Measurements from ENCODE around the gene ELL2. TPM values are rescaled to one million over a fixed set of nuclear protein-coding genes. Genes with fewer than 3 reads are reported as not detected.
"Not testable (repeated sequence)": the region's sequence is repeated elsewhere in the genome, so short reads cannot be mapped to it uniquely, and the experiment has no call there.

The ELL2 gene
- polyA plus RNA-seq, 1 donor: 3.3 TPM

DNA sequence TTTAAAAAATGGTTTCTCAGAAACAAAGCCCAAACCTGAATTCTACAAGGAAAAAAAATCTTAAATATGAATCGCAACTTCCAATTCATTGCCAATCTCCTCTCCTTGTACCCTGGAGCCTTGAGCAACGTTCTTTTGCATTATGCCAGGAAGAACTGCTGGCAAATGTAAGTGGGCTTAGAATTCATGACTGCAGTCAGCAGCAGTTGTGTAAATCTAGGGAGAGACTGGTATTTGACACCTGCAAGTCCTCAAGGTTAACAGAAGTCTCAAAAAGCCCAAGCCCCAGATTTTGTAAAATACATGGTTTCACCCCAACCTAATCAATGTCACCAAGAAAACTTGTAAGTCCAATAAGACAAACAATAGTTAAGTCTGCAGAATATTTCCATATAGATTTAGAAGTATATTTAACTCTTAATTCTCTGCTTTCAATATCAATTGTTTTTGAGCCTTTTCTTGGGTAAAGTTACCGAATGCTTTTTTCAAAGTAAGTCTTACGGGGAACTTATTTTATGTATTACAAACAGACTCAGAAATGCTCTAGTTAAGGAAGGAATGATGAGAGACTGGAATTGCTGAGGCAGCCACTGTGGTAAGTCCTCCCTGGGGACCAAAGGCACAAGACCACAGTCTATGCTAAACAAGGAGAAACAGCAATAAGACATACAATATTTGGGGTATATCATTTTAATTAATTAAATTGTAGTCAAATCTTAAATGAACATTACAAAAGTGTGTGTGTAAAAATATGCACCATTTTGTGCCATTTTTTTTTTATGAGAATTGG lies 31.3 kb downstream of the ELL2 start:
- no peak for DNase-seq

GRCh38 chr5:95928724-95929253 lies 32.9 kb downstream of the ELL2 start:
- no peak for DNase-seq

DNA sequence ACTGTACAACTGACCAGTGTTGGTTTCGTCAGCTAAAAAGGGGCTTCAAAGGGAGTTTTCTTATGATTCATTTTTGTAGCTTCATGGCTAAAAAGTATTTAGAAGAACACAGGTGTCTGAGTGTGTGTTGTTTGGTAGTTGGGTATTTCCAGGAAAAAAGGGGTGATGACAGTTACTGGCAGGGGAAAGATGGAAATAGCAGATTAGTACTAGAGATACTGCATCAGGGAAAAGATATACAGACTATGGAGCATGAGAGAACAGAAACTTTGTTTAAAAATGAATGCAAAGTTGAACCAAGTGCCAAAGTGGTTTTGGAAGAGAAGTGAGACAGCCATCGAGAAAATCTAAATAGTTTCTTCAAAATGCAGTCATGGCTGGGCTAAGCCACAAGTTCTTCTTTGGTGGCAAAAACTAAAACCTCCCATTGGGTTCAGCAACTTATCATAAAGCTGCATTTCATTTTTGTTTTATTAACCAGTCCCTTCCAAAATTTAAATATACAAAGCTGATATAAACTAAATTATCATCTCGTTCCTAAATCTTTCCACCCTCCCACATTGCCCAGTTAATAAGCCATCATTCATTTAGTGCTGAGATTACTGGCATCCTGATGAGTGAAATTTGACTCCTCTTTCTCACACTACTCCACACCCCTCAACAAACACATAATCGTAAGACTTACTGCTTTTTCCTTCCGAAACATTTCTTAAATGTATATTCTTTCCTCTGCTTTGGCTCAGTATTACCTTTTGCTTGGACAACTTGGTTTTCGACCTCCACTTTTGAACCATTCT lies 33.5 kb downstream of the ELL2 start:
- DNase-seq: no peak

GRCh38 chr5:95927300-95927699 lies 34.4 kb downstream of the ELL2 start:
- not testable (repeated sequence) for DNase-seq

GRCh38 chr5:95925939-95926338 lies 35.7 kb downstream of the ELL2 start:
- no peak for DNase-seq

GRCh38 chr5:95925378-95925744 lies 36.3 kb downstream of the ELL2 start:
- no peak for DNase-seq

DNA sequence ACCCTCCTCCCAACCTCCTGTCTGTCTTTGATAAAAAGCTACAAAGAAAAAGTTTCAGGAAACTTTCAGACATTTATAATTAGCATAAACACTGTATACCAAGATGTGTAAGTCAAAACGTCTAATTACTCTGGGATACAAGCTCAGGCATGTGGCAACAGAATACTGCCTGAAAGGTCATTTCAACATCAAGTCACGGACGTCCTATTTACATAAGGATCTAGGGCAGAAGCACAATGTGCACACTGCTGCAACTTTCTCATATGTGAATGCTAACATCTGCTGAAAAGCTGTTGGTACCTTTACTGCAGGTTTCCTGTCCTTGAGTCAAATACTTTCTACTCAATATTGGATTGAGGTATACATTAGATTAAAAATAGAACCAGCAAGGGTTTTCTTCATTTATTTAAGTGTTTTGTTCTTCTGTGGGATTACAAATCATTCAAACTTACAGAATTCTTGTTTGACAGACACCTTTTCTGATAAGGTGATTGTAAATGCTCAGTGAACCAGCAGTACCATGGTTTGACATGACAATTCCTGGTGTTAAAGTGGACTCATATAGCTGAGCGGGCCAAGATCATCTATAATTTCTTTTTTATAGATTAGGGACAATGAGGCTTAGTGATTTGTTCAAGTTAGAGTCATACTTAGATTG lies 36.8 kb downstream of the ELL2 start:
- DNase-seq: no peak

GRCh38 chr5:95923918-95924544 lies 37.6 kb downstream of the ELL2 start:
- DNase-seq: no peak

- DNase-seq: no peak
These were observed 38.9 kb downstream of the ELL2 start for GRCh38 chr5:95922798-95923197.

- no peak for DNase-seq
These were observed 40.1 kb downstream of the ELL2 start for GRCh38 chr5:95921501-95921900.

DNA sequence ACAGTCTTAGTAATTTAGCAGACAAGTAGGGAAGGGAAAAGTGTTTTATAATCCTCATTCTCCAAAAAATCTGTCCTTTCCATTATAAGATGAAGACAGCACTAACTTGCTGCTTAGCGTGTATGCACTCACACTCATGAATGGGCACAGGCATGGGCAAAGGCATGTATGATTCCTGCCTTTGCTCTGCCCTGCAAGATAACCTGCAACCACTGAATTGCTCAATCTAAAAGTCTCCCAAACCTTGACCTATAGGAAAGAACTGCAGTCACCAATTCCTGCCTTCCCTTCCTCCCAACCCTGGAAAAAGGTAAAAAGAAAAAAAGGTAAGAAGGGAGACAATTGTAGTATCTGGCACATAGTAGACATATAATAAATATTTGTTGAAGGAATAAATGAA lies 40.8 kb downstream of the ELL2 start:
- no peak for DNase-seq

DNA sequence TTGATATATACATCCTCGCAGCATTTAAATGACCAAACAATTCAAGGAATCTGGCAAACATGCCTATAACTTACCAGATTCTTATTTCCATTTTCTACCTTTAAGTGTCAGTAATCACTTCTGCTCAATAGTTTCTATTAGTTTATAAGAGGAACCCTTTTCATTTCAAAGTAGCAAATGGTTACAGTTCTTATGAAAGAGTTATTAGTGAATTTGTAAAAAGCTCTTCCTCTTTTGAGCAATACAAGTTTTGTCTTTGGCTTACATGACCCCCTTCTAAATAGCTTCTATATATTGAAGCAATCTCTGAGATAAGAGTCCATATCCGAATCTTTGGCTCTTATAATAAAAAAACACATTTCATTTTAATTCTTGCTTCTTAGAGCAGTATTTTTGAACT lies 42.0 kb downstream of the ELL2 start:
- DNase-seq: no peak

DNA sequence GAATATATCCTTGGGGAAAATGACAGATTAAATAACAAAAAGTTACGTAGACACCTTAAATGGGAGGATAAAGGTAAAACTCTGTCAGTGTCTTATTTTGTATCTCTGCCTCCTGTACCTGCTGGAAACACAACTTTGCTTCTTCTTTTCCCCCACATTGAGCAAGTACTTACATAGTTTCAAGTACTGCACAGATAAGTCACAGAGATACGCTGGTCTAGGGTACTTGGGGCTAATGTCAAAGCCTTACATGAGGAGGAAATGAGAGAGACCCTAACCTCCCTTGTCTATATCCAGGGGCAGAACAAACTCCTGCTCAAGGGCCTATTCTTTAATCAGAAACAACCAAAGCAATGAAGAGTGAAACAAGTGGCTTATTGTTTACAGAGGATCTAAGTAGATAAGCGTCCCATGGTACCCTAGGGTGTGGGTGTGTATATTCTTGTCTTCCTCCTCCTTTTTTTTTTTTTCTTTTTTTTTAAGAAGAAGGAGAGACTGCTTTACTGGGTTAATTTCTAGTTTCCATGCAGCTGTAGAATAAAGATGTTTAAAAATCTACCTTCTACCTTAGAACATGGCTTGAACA lies 43.1 kb downstream of the ELL2 start:
- DNase-seq: no peak

GRCh38 chr5:95917207-95917606 lies 44.4 kb downstream of the ELL2 start:
- no peak for DNase-seq

- DNase-seq: no peak
These were observed 45.0 kb downstream of the ELL2 start for GRCh38 chr5:95916687-95917085.

GRCh38 chr5:95915999-95916686 lies 45.5 kb downstream of the ELL2 start:
- no peak for DNase-seq

GRCh38 chr5:95913663-95914062 lies 48.0 kb downstream of the ELL2 start:
- DNase-seq: no peak

DNA sequence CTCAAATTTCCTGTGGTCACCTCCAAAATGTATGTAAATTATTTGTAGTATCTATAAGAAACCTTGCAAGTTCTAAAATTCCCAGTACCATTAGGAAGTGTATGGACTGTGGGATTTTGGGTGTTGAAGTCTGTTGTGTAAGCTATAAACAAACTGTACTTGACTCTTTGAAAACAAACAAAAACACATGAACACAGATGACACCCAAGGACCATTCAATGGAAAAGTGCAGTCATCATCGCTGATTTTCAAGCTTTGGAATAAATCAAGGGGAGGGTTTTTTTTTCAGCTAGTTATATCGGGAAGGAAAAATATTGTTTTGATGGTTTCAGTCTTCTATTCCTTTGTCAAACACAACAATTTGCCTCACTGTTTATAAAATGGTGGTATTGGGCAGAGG lies 49.6 kb downstream of the ELL2 start:
- DNase-seq: no peak

DNA sequence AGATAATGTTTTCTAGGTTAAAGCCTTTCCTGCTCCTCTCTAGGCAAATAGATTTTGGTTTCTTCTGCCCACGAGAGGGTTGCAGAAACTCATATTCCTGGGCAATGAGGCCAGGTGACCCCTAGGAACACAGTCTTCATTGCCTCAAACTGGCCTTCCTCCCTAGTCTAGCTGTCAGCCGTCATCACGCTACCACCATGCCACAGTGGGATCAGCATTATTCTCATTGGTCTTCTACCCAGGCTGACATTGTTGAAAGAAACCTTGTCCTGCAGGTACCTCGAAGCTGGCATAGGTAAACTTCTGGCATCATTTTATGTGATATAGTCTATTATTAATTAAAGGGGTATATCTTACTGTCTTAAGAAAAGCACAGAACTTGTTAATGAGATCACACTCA lies 51.1 kb downstream of the ELL2 start:
- no peak for DNase-seq

GRCh38 chr5:95909738-95910137 lies 51.9 kb downstream of the ELL2 start:
- DNase-seq: no peak

GRCh38 chr5:95908799-95909198 lies 52.9 kb downstream of the ELL2 start:
- no peak for DNase-seq
